Common myeloid progenitor, CD34-positive (primary cell): ENCODE results near the gene IFITM2.
"Not testable (repeated sequence)": the region's sequence is repeated elsewhere in the genome, so short reads cannot be mapped to it uniquely, and the experiment has no call there.

Source experiments
- CTCF ChIA-PET: fragments of 350-600 bp; sonication (Branson Sonifier 250); formaldehyde crosslinking; loops from one replicate; lab custom pipeline; 2021; ENCODE audit warnings: antibody characterized with exemption; lab: Charles Lee
- POLR2A ChIA-PET: fragments of 350-600 bp; sonication (Branson Sonifier 250); formaldehyde crosslinking; loops from one replicate; lab custom pipeline; 2021; ENCODE audit warnings: antibody characterized with exemption; lab: Charles Lee
- DNase-seq, 3 donors: peaks; one replicate each; pipeline versions ENCODE4 v3.0.0 to v3.0.0-alpha.2; 2013
- H3K27ac ChIP-seq, 2 experiments: 1 replicate in 1 of 2; 2 replicates in 1 of 2; pipeline ENCODE4 v1.7.0; 2013; ENCODE audit warnings: inconsistent platforms in 2 of 2, low read length in 2 of 2, mild to moderate bottlenecking in 2 of 2, low read depth in 1 of 2, moderate library complexity in 1 of 2; ENCODE audit not compliant: severe bottlenecking in 2 of 2, insufficient read depth in 1 of 2, poor library complexity in 1 of 2
- H3K27me3 ChIP-seq, 5 experiments: replicated peaks in 2 of 5; 1 replicate in 3 of 5; 2 replicates in 2 of 5; pipeline versions ENCODE4 v1.6.1 to v1.7.0; 2013; ENCODE audit warnings: low read length in 4 of 5, mild to moderate bottlenecking in 2 of 5, moderate library complexity in 2 of 5, inconsistent platforms in 1 of 5; ENCODE audit not compliant: insufficient read depth in 5 of 5, control insufficient read depth in 4 of 5
- H3K36me3 ChIP-seq, 4 experiments: 1 replicate in 2 of 4; 2 replicates in 2 of 4; pipeline versions ENCODE4 v1.6.1 to v1.7.0; 2013; ENCODE audit warnings: low read length in 3 of 4, control low read depth in 1 of 4, mild to moderate bottlenecking in 1 of 4; ENCODE audit not compliant: control insufficient read depth in 4 of 4, insufficient read depth in 4 of 4
- H3K4me1 ChIP-seq, 4 experiments: 1 replicate in 3 of 4; 2 replicates in 1 of 4; pipeline versions ENCODE4 v1.6.1 to v1.7.1; 2013; ENCODE audit warnings: low read length in 3 of 4, mild to moderate bottlenecking in 3 of 4, control low read depth in 1 of 4, inconsistent platforms in 1 of 4, moderate library complexity in 1 of 4; ENCODE audit not compliant: control insufficient read depth in 4 of 4, insufficient read depth in 4 of 4; ENCODE audit errors: control extremely low read depth in 1 of 4
- H3K4me3 ChIP-seq, 7 experiments: 1 replicate in 4 of 7; 2 replicates in 3 of 7; pipeline versions ENCODE4 v1.5.1 to v1.7.0; 2013; ENCODE audit warnings: mild to moderate bottlenecking in 7 of 7, low read length in 6 of 7, moderate library complexity in 6 of 7, inconsistent platforms in 2 of 7, low read depth in 2 of 7, control low read depth in 1 of 7; ENCODE audit not compliant: insufficient read depth in 4 of 7, control insufficient read depth in 1 of 7; ENCODE audit errors: extremely low read depth in 1 of 7
- H3K9me3 ChIP-seq, 5 experiments: 1 replicate in 4 of 5; 2 replicates in 1 of 5; pipeline versions ENCODE4 v1.6.1 to v1.7.1; 2013; ENCODE audit warnings: low read length in 4 of 5, mild to moderate bottlenecking in 2 of 5, inconsistent platforms in 1 of 5, low read depth in 1 of 5, moderate library complexity in 1 of 5; ENCODE audit not compliant: control insufficient read depth in 4 of 5, insufficient read depth in 2 of 5; ENCODE audit errors: control extremely low read depth in 1 of 5
- WGBS: methylation state at CpG from one replicate; pipeline ENCODE4 v1.1.5; 2013; ENCODE audit not compliant: insufficient coverage; 5-methylcytosine and 5-hydroxymethylcytosine counted together

The IFITM2 gene

GRCh38 chr11:324593-325517 is 17.2 kb downstream of the IFITM2 start:
- 75% methylated on average over 12 of the region's 34 CpGs for WGBS
- H3K27me3 ChIP-seq, H3K4me3 ChIP-seq, POLR2A ChIA-PET, DNase-seq, H3K9me3 ChIP-seq, H3K36me3 ChIP-seq: not testable (repeated sequence)
- Histone ChIP-seq H3K4me1 (peaks cover 2 to 63% (median 34%) of the 10 kb centered on the region in 4 experiments), H3K27ac (peak overlapping the region in 1 of 2 experiments; percentile 62)
- CTCF ChIA-PET = interaction anchor here (1.0 to 1.3 kb wide), 3 partner anchors 8 to 38 kb away, joined by 3 to 5 read pairs (median 4); no protein-coding TSS in a partner anchor

- CTCF ChIA-PET = interaction anchor here (1.0 kb wide), 1 partner anchor 9 kb away, joined by 4 read pairs; no protein-coding TSS in a partner anchor
- WGBS = 90% methylated on average over 19 of the region's 30 CpGs
- peaks cover 2 to 65% (median 27%) of the 10 kb centered on the region in 4 experiments for H3K4me1 ChIP-seq
Measured at GRCh38 chr11:325796-326591, 18.4 kb downstream of the IFITM2 start.

GRCh38 chr11:326592-326841 is 18.9 kb downstream of the IFITM2 start:
- 65% methylated on average over 6 of the region's 6 CpGs for WGBS
- ChIA-PET CTCF (interaction anchor here (1.4 kb wide), 1 partner anchor 17 kb away, joined by 6 read pairs; no protein-coding TSS in a partner anchor), POLR2A (interaction anchor here (1.3 kb wide), 1 partner anchor 29 kb away, joined by 7 read pairs; no protein-coding TSS in a partner anchor)
- H3K9me3 ChIP-seq = no peaks in the 10 kb centered on the region
- H3K36me3 ChIP-seq = no peaks in the 10 kb centered on the region
- peak overlapping the region in 1 of 2 experiments; percentile 71 for H3K27ac ChIP-seq
- no peak for DNase-seq
- peak overlapping the region in 3 of 7 experiments; percentile 45 to 57 (median 53) for H3K4me3 ChIP-seq
- H3K4me1 ChIP-seq = peaks cover 2 to 68% (median 29%) of the 10 kb centered on the region in 4 experiments
- H3K27me3 ChIP-seq = no peaks in the 10 kb centered on the region

More at GRCh38 chr11:325796-326591, 18.4 kb downstream of the IFITM2 start:
- Histone ChIP-seq H3K9me3 (no peaks in the 10 kb centered on the region), H3K27ac (peak overlapping the region in 1 of 2 experiments; percentile 71), H3K4me3 (peak overlapping the region in 1 of 7 experiments; percentile 45), H3K27me3 (no peaks in the 10 kb centered on the region), H3K36me3 (no peaks in the 10 kb centered on the region)
- DNase-seq = no peak
- POLR2A ChIA-PET = interaction anchor here (1.3 kb wide), 1 partner anchor 30 kb away, joined by 7 read pairs; no protein-coding TSS in a partner anchor

- H3K27me3 ChIP-seq = no peaks in the 10 kb centered on the region
- peak overlapping the region in 4 of 7 experiments; percentile 45 to 57 (median 52) for H3K4me3 ChIP-seq
- H3K27ac ChIP-seq = peak overlapping the region in 1 of 2 experiments; percentile 71
- POLR2A ChIA-PET = interaction anchor here (1.3 kb wide), 1 partner anchor 29 kb away, joined by 7 read pairs; no protein-coding TSS in a partner anchor
- H3K9me3 ChIP-seq = no peaks in the 10 kb centered on the region
- peaks cover 2 to 70% (median 30%) of the 10 kb centered on the region in 4 experiments for H3K4me1 ChIP-seq
- no peaks in the 10 kb centered on the region for H3K36me3 ChIP-seq
- peak; percentile 57 to 85 (median 81) for DNase-seq
- CTCF ChIA-PET = interaction anchor here (0.8 to 1.8 kb wide), 6 partner anchors 13 to 34 kb away, joined by 3 to 8 read pairs (median 4); no protein-coding TSS in a partner anchor
- 14% methylated on average over 17 of the region's 19 CpGs for WGBS
Measured at GRCh38 chr11:326842-327580, 19.4 kb downstream of the IFITM2 start.

- POLR2A ChIA-PET = interaction anchor here (0.6 to 1.3 kb wide), 2 partner anchors 24 to 28 kb away, joined by 6 to 7 read pairs; no protein-coding TSS in a partner anchor
Measured at GRCh38 chr11:327581-327923, 19.9 kb downstream of the IFITM2 start.

GRCh38 chr11:328012-328411 is 20.4 kb downstream of the IFITM2 start:
- H3K4me1 ChIP-seq = peaks cover 2 to 74% (median 31%) of the 10 kb centered on the region in 4 experiments
- WGBS = 97% methylated on average over 13 of the region's 13 CpGs
- peaks cover 0 to 1% (median 0%) of the 10 kb centered on the region in 5 experiments for H3K9me3 ChIP-seq

More at GRCh38 chr11:327581-327923, 19.9 kb downstream of the IFITM2 start:
- WGBS = no CpG with 5 or more reads among the region's 3 CpGs
- Histone ChIP-seq H3K4me1 (peaks cover 2 to 70% (median 30%) of the 10 kb centered on the region in 4 experiments), H3K27me3 (no peaks in the 10 kb centered on the region), H3K27ac (peak overlapping the region in 1 of 2 experiments; percentile 71), H3K36me3 (no peaks in the 10 kb centered on the region), H3K9me3 (no peaks in the 10 kb centered on the region), H3K4me3 (peak overlapping the region in 4 of 7 experiments; percentile 45 to 57 (median 52))
- CTCF ChIA-PET = interaction anchor here (0.8 to 1.8 kb wide), 6 partner anchors 13 to 34 kb away, joined by 3 to 8 read pairs (median 4); no protein-coding TSS in a partner anchor
- no peak for DNase-seq

More at GRCh38 chr11:328012-328411, 20.4 kb downstream of the IFITM2 start:
- Histone ChIP-seq H3K27me3 (no peaks in the 10 kb centered on the region), H3K36me3 (no peaks in the 10 kb centered on the region), H3K4me3 (no peak overlapping the region), H3K27ac (peak overlapping the region in 1 of 2 experiments; percentile 71)
- no peak for DNase-seq
- ChIA-PET CTCF (interaction anchor here (0.8 to 1.8 kb wide), 5 partner anchors 12 to 33 kb away, joined by 3 to 8 read pairs (median 4); no protein-coding TSS in a partner anchor), POLR2A (interaction anchor here (0.6 kb wide), 1 partner anchor 25 kb away, joined by 6 read pairs; no protein-coding TSS in a partner anchor)
